Trophoblast cell (in vitro differentiated cells and primary cell): ENCODE measurements around the gene NSMF.

Experiments
- DNase-seq, 2 donors: peaks; one replicate each; pipeline ENCODE4 v3.0.0-alpha.2; 2016
- H2AFZ ChIP-seq: 2 replicates; pipeline ENCODE4 v1.6.1; 2013; ENCODE audit warnings: low read length, moderate library complexity, mild to moderate bottlenecking; ENCODE audit not compliant: insufficient read depth, poor library complexity
- H2AK5ac ChIP-seq: 2 replicates; pipeline ENCODE4 v1.6.1; 2013; ENCODE audit warnings: mild to moderate bottlenecking, low read length
- H2BK120ac ChIP-seq: 2 replicates; pipeline ENCODE4 v1.6.1; 2013; ENCODE audit warnings: low read length, mild to moderate bottlenecking, moderate library complexity; ENCODE audit not compliant: insufficient read depth, poor library complexity
- H2BK12ac ChIP-seq: 2 replicates; pipeline ENCODE4 v1.6.1; 2013; ENCODE audit warnings: mild to moderate bottlenecking, low read length, moderate library complexity
- H2BK5ac ChIP-seq: 2 replicates; pipeline ENCODE4 v1.6.1; 2013; ENCODE audit warnings: low read length, low read depth, moderate library complexity, mild to moderate bottlenecking; ENCODE audit not compliant: poor library complexity
- H3K14ac ChIP-seq: 2 replicates; pipeline ENCODE4 v1.6.1; 2013; ENCODE audit warnings: mild to moderate bottlenecking, low read length
- H3K18ac ChIP-seq: 2 replicates; pipeline ENCODE4 v1.6.1; 2013; ENCODE audit warnings: mild to moderate bottlenecking, low read length
- H3K23ac ChIP-seq: 2 replicates; pipeline ENCODE4 v1.6.1; 2013; ENCODE audit warnings: low read length
- H3K27ac ChIP-seq: 2 replicates; pipeline ENCODE4 v1.5.1; 2013; ENCODE audit warnings: low read depth, mild to moderate bottlenecking, inconsistent platforms, low read length, moderate library complexity
- H3K27me3 ChIP-seq: 2 replicates; pipeline ENCODE4 v1.6.1; 2013; ENCODE audit warnings: inconsistent platforms, mild to moderate bottlenecking, low read length, moderate library complexity; ENCODE audit not compliant: insufficient read depth
- H3K36me3 ChIP-seq, 2 experiments: 1 replicate in 1 of 2; 2 replicates in 1 of 2; pipeline ENCODE4 v1.6.1; 2013; ENCODE audit warnings: low read length in 2 of 2, mild to moderate bottlenecking in 2 of 2, moderate library complexity in 1 of 2; ENCODE audit not compliant: insufficient read depth in 2 of 2, control insufficient read depth in 1 of 2
- H3K4ac ChIP-seq: 2 replicates; pipeline ENCODE4 v1.6.1; 2013; ENCODE audit warnings: low read depth, mild to moderate bottlenecking, low read length, moderate library complexity
- H3K4me1 ChIP-seq, 2 experiments: 1 replicate in 1 of 2; 2 replicates in 1 of 2; pipeline ENCODE4 v1.6.1; 2013; ENCODE audit warnings: low read length in 2 of 2, mild to moderate bottlenecking in 2 of 2, moderate library complexity in 1 of 2; ENCODE audit not compliant: insufficient read depth in 2 of 2, control insufficient read depth in 1 of 2
- H3K4me2 ChIP-seq: 2 replicates; pipeline ENCODE4 v1.6.1; 2013; ENCODE audit warnings: inconsistent platforms, mild to moderate bottlenecking, low read length, moderate library complexity
- H3K4me3 ChIP-seq: 2 replicates; pipeline ENCODE4 v1.5.1; 2013; ENCODE audit warnings: mild to moderate bottlenecking, low read depth, low read length, inconsistent platforms
- H3K79me1 ChIP-seq: one replicate; pipeline ENCODE4 v1.6.1; 2013; ENCODE audit warnings: low read length
- H3K79me2 ChIP-seq: 2 replicates; pipeline ENCODE4 v1.6.1; 2013; ENCODE audit warnings: low read length, mild to moderate bottlenecking; ENCODE audit not compliant: control insufficient read depth, insufficient read depth, poor library complexity
- H3K9ac ChIP-seq: 2 replicates; pipeline ENCODE4 v1.6.1; 2013; ENCODE audit warnings: mild to moderate bottlenecking, low read length
- H3K9me3 ChIP-seq: 2 replicates; pipeline ENCODE4 v1.6.1; 2013; ENCODE audit warnings: low read depth, mild to moderate bottlenecking, control low read depth, inconsistent platforms, low read length; ENCODE audit not compliant: insufficient read depth
- H4K12ac ChIP-seq: 2 replicates; pipeline ENCODE4 v1.6.1; 2013; ENCODE audit warnings: low read depth, mild to moderate bottlenecking, low read length, moderate library complexity
- H4K8ac ChIP-seq: 2 replicates; pipeline ENCODE4 v1.6.1; 2013; ENCODE audit warnings: low read depth, mild to moderate bottlenecking, low read length, moderate library complexity
- H4K91ac ChIP-seq: one replicate; pipeline ENCODE4 v1.6.1; 2013; ENCODE audit warnings: low read depth, mild to moderate bottlenecking, low read length, moderate library complexity
- WGBS: extraction: QIAGEN DNeasy Blood & Tissue Kit; methylation state at CpG from one replicate; pipeline ENCODE4 v1.1.7; 2013; ENCODE audit warnings: missing lambda C conversion rate; ENCODE audit not compliant: insufficient read length, insufficient coverage; ENCODE audit errors: extremely low coverage; 5-methylcytosine and 5-hydroxymethylcytosine counted together

NSMF gene

GRCh38 chr9:137457406-137458193, 1.5 kb downstream of the NSMF start:
- no peak overlapping the region for H3K4me3 ChIP-seq
- no peak overlapping the region for H3K18ac ChIP-seq
- H3K9ac ChIP-seq, result no peak overlapping the region
- H3K4me2 ChIP-seq, result no peak overlapping the region
- H2AFZ ChIP-seq, result no peak overlapping the region
- peaks cover 2% of the 10 kb centered on the region for H3K27me3 ChIP-seq
- peaks cover 4% of the 10 kb centered on the region for H3K9me3 ChIP-seq
- H4K8ac ChIP-seq, result no peak overlapping the region
- no peak overlapping the region for H3K23ac ChIP-seq
- no peak overlapping the region for H2AK5ac ChIP-seq
- no peak overlapping the region for H3K4ac ChIP-seq
- no peak overlapping the region for H2BK12ac ChIP-seq
- no peak overlapping the region for H4K12ac ChIP-seq
- H3K79me1 ChIP-seq, result peaks cover 12% of the 10 kb centered on the region
- no peak overlapping the region for H4K91ac ChIP-seq
- peaks cover 13 to 26% of the 10 kb centered on the region in 2 experiments for H3K36me3 ChIP-seq
- peaks cover 20 to 27% of the 10 kb centered on the region in 2 experiments for H3K4me1 ChIP-seq
- no peak overlapping the region for H2BK5ac ChIP-seq
- no peak overlapping the region for H2BK120ac ChIP-seq
- H3K79me2 ChIP-seq, result peaks cover 4% of the 10 kb centered on the region
- no peak overlapping the region for H3K14ac ChIP-seq
- no peak for DNase-seq
- no CpG with 5 or more reads among the region's 44 CpGs for WGBS
- H3K27ac ChIP-seq, result no peak overlapping the region

- peaks cover 4% of the 10 kb centered on the region for H3K79me2 ChIP-seq
- no peak overlapping the region for H3K4me2 ChIP-seq
- no peak overlapping the region for H3K27ac ChIP-seq
- H2BK12ac ChIP-seq, result no peak overlapping the region
- H4K12ac ChIP-seq, result no peak overlapping the region
- DNase-seq, result no peak
- no peak overlapping the region for H2BK5ac ChIP-seq
- no peak overlapping the region for H3K4ac ChIP-seq
- H4K8ac ChIP-seq, result no peak overlapping the region
- peaks cover 2% of the 10 kb centered on the region for H3K9me3 ChIP-seq
- peaks cover 13 to 28% of the 10 kb centered on the region in 2 experiments for H3K36me3 ChIP-seq
- no peak overlapping the region for H3K23ac ChIP-seq
- no peak overlapping the region for H4K91ac ChIP-seq
- H3K4me1 ChIP-seq, result peaks cover 20 to 27% of the 10 kb centered on the region in 2 experiments
- H3K4me3 ChIP-seq, result no peak overlapping the region
- peaks cover 12% of the 10 kb centered on the region for H3K79me1 ChIP-seq
- peaks cover 2% of the 10 kb centered on the region for H3K27me3 ChIP-seq
- no peak overlapping the region for H3K14ac ChIP-seq
- WGBS, result no CpG with 5 or more reads among the region's 10 CpGs
- no peak overlapping the region for H2BK120ac ChIP-seq
- no peak overlapping the region for H2AFZ ChIP-seq
- no peak overlapping the region for H3K18ac ChIP-seq
- no peak overlapping the region for H2AK5ac ChIP-seq
- H3K9ac ChIP-seq, result no peak overlapping the region
Measured at GRCh38 chr9:137456864-137457405, 2.2 kb downstream of the NSMF start.

GRCh38 chr9:137456061-137456863, 2.9 kb downstream of the NSMF start:
- no peak overlapping the region for H3K4me3 ChIP-seq
- no peak overlapping the region for H3K4me2 ChIP-seq
- no peak overlapping the region for H2BK5ac ChIP-seq
- no peak overlapping the region for H4K12ac ChIP-seq
- H4K91ac ChIP-seq, result no peak overlapping the region
- no peak overlapping the region for H3K9ac ChIP-seq
- no CpG with 5 or more reads among the region's 12 CpGs for WGBS
- H3K79me1 ChIP-seq, result peaks cover 12% of the 10 kb centered on the region
- no peak overlapping the region for H2AK5ac ChIP-seq
- H3K27me3 ChIP-seq, result no peaks in the 10 kb centered on the region
- no peak overlapping the region for H3K4ac ChIP-seq
- no peak overlapping the region for H3K23ac ChIP-seq
- H3K18ac ChIP-seq, result no peak overlapping the region
- DNase-seq, result no peak
- no peak overlapping the region for H3K27ac ChIP-seq
- peaks cover 2% of the 10 kb centered on the region for H3K9me3 ChIP-seq
- H2BK120ac ChIP-seq, result no peak overlapping the region
- H3K4me1 ChIP-seq, result peaks cover 20 to 27% of the 10 kb centered on the region in 2 experiments
- H3K14ac ChIP-seq, result no peak overlapping the region
- H3K79me2 ChIP-seq, result peaks cover 4% of the 10 kb centered on the region
- no peak overlapping the region for H4K8ac ChIP-seq
- no peak overlapping the region for H2BK12ac ChIP-seq
- H2AFZ ChIP-seq, result no peak overlapping the region
- peaks cover 13 to 28% of the 10 kb centered on the region in 2 experiments for H3K36me3 ChIP-seq

GRCh38 chr9:137455359-137455991, 3.7 kb downstream of the NSMF start:
- peaks cover 20 to 27% of the 10 kb centered on the region in 2 experiments for H3K4me1 ChIP-seq
- WGBS, result no CpG with 5 or more reads among the region's 18 CpGs
- H3K36me3 ChIP-seq, result peaks cover 13 to 28% of the 10 kb centered on the region in 2 experiments
- no peak overlapping the region for H2BK5ac ChIP-seq
- peak overlapping the region; percentile 2 for H4K12ac ChIP-seq
- no peak for DNase-seq
- H2BK120ac ChIP-seq, result no peak overlapping the region
- no peak overlapping the region for H3K9ac ChIP-seq
- no peaks in the 10 kb centered on the region for H3K27me3 ChIP-seq
- H3K9me3 ChIP-seq, result peaks cover 2% of the 10 kb centered on the region
- H3K14ac ChIP-seq, result no peak overlapping the region
- peaks cover 4% of the 10 kb centered on the region for H3K79me2 ChIP-seq
- H3K4me2 ChIP-seq, result no peak overlapping the region
- H3K4ac ChIP-seq, result no peak overlapping the region
- H4K8ac ChIP-seq, result no peak overlapping the region
- no peak overlapping the region for H3K4me3 ChIP-seq
- no peak overlapping the region for H3K23ac ChIP-seq
- H2AK5ac ChIP-seq, result no peak overlapping the region
- H2BK12ac ChIP-seq, result no peak overlapping the region
- H3K18ac ChIP-seq, result no peak overlapping the region
- H4K91ac ChIP-seq, result no peak overlapping the region
- no peak overlapping the region for H3K27ac ChIP-seq
- H2AFZ ChIP-seq, result no peak overlapping the region
- H3K79me1 ChIP-seq, result peaks cover 12% of the 10 kb centered on the region
